Lower leg skin (tissue), 4 donors: Measurements from ENCODE around the gene LIMK2. TPM values are rescaled to one million over a fixed set of nuclear protein-coding genes. Genes with fewer than 3 reads are reported as not detected.

Source experiments
- DNase-seq, 2 donors: peaks; one replicate each; pipeline ENCODE4 v3.0.0-alpha.2; 2019; ENCODE audit warnings: low spot score in 2 of 2
- H3K4me3 ChIP-seq: fragments of 200-600 bp; sonication (generic); 2 replicates; pipeline ENCODE4 v1.5.1; 2017; ENCODE audit warnings: mild to moderate bottlenecking, low read depth; ENCODE audit not compliant: poor library complexity, severe bottlenecking
- CTCF ChIP-seq, 3 donors: fragments of 450-650 bp; IDR thresholded peaks; one replicate each; pipeline ENCODE4 v1.5.1; 2016; ENCODE audit warnings: antibody characterized with exemption in 3 of 3, mild to moderate bottlenecking in 3 of 3, moderate library complexity in 2 of 3
- POLR2A ChIP-seq, 2 donors: fragments of 450-650 bp; IDR thresholded peaks; one replicate each; pipeline ENCODE4 v1.6.1; 2016 to 2017; ENCODE audit warnings: antibody characterized with exemption in 2 of 2, mild to moderate bottlenecking in 1 of 2, moderate library complexity in 1 of 2
- WGBS, 2 donors: methylation state at CpG; one replicate each; pipeline ENCODE4 v1.1.5; 2018; 5-methylcytosine and 5-hydroxymethylcytosine counted together
- intact Hi-C: fragments of 100-400 bp; cut with DNase I; formaldehyde crosslinking; loops from one replicate; pipeline ENCODE4 v1.15.0; 2023; ENCODE audit warnings: low total_unique reads
- total RNA-seq, 4 donors: library from RNA; depleted of rRNA; stranded (reverse); fragments of >200 nt; gene quantifications; one replicate each; pipeline ENCODE4 v1.1.0, GENCODE V29; 2016

The LIMK2 gene
- total RNA-seq, 4 donors from 2014 or later: 135 to 218 (median 168) TPM

- intact Hi-C loops: no loop called here
- 82 to 93% methylated on average over 4 of the region's 4 CpGs for WGBS, 2 donors
- no peak overlapping the region for H3K4me3 ChIP-seq
- TF ChIP-seq CTCF (IDR thresholded peaks at IDR 0.05) (no peak), POLR2A (IDR thresholded peaks at IDR 0.05) (no peak)
- DNase-seq: no peak
Measured at GRCh38 chr22:31321421-31321820, 109.3 kb downstream of the LIMK2 start.

GRCh38 chr22:31323578-31324550 lies 111.8 kb downstream of the LIMK2 start:
- DNase-seq: peak in 1 of 2 donors; percentile 53
- TF ChIP-seq CTCF (IDR thresholded peaks at IDR 0.05) (no peak), POLR2A (IDR thresholded peaks at IDR 0.05) (no peak)
- intact Hi-C loops: no loop called here
- 73 to 76% methylated on average over 8 of the region's 8 CpGs for WGBS, 2 donors
- H3K4me3 ChIP-seq: no peak overlapping the region

- no peak for TF ChIP-seq CTCF (IDR thresholded peaks at IDR 0.05)
- TF ChIP-seq POLR2A (IDR thresholded peaks at IDR 0.05): no peak
- DNase-seq: peak in 1 of 2 donors; percentile 37
- intact Hi-C loops: no loop called here
- WGBS, 2 donors: 95 to 96% methylated on average over 9 of the region's 9 CpGs
- no peak overlapping the region for H3K4me3 ChIP-seq
Measured at GRCh38 chr22:31326877-31327276, 114.8 kb downstream of the LIMK2 start.

GRCh38 chr22:31327806-31328543 lies 115.9 kb downstream of the LIMK2 start:
- no peak overlapping the region for H3K4me3 ChIP-seq
- intact Hi-C loops: no loop called here
- 49% methylated on average over 9 of the region's 9 CpGs for WGBS, 2 donors
- DNase-seq: no peak
- no peak for TF ChIP-seq CTCF (IDR thresholded peaks at IDR 0.05)
- TF ChIP-seq POLR2A (IDR thresholded peaks at IDR 0.05): no peak

- TF ChIP-seq CTCF (IDR thresholded peaks at IDR 0.05): no peak
- no peak for TF ChIP-seq POLR2A (IDR thresholded peaks at IDR 0.05)
- 86 to 91% methylated on average over 12 to 13 of the region's 13 CpGs for WGBS, 2 donors
- no peak for DNase-seq
- intact Hi-C loops: no loop called here
- H3K4me3 ChIP-seq: no peak overlapping the region
Measured at GRCh38 chr22:31328544-31328960, 116.5 kb downstream of the LIMK2 start.
